GM18909 (cell line): ENCODE results near the gene RAB6C.
"Not testable (repeated sequence)": the region's sequence is repeated elsewhere in the genome, so short reads cannot be mapped to it uniquely, and the experiment has no call there.

Source experiments
- ATAC-seq: cut with Tn5 transposase; IDR thresholded peaks from one replicate; pipeline ENCODE4 v1.9.1; 2021; ENCODE audit warnings: mild to moderate bottlenecking; ENCODE audit not compliant: unreplicated experiment, poor library complexity

Gene RAB6C

DNA sequence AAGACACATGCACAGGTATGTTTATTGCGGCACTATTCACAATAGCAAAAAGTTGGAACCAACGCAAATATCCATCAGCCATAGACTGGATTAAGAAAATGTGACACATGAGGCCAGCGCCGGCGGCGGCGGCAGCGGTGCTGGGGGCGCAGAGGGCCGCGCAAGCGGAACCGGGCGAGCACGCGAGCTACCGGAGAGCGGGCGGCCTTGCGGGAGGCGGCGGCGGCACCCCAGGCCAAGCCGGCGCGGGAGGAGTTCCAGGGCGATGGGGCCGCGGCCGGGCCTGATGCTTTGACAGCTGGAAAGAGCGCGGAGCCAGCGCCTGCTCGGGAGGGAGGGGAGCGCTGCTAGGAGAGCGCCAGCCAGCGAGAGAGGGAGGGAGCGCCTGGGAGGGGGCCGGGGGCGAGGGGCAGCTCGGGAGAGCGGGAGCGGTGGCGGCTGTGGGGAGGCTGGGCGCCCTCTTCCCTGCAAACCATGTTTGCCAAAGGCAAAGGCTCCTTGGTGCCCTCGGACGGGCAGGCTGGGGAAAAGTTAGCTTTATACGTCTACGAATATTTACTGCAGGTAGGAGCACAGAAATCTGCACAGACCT, 13.0 kb downstream of the RAB6C start:
- not testable (repeated sequence) for ATAC-seq

DNA sequence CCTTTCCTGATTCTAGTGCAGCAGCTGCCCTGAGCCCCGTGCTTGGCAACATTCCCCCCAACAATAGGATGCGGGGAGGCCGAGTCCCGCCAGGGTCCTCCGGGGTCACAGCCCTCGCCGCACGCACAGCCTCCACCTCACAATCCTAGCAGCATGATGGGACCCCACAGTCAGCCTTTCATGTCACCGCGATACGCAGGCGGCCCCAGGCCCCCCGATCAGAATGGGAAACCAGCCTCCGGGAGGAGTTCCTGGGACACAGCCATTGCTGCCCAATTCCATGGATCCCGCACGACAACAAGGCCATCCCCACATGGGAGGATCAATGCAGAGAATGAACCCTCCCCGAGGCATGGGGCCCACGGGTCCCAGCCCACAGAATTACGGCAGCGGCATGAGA, 13.7 kb downstream of the RAB6C start:
- ATAC-seq, result not testable (repeated sequence)

DNA sequence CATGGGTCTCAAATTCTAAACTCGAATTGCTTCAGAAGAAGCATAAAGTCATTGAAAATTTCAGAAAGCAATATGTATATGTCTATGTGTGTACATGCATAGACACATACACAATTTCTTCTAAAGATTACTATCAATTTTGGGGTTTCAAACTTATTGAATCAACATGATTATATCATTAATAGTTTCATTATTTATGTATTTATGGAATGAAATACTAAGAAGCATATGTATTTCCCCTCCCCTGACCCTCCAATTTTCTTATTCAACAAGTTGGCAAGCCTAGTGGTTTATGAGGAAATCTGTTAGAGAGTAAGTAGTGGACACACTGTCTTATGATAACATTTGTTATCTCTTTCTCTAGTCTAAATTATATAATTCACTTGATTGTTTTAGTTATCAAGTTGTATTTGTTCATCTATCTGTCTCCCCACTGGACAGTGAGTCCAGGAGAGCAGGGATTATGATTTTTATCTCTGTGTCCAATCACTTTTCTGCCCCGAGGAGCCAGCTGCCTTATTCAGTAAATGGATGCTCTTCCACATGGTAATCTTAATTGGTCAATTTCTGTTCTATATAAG, 17.3 kb downstream of the RAB6C start:
- ATAC-seq, result not testable (repeated sequence)

DNA sequence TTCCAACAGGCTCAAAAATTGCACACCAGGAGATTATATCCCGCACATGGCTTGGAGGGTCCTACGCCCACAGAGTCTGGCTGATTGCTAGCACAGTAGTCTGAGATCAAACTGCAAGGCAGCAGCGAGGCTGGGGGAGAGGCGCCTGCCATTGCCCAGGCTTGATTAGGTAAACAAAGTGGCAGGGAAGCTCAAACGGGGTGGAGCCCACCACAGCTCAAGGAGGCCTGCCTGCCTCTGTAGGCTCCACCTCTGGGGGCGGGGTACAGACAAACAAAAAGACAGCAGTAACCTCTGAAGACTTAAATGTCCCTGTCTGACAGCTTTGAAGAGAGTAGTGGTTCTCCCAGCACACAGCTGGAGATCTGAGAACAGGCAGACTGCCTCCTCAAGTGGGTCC, 19.3 kb downstream of the RAB6C start:
- ATAC-seq, result not testable (repeated sequence)

DNA sequence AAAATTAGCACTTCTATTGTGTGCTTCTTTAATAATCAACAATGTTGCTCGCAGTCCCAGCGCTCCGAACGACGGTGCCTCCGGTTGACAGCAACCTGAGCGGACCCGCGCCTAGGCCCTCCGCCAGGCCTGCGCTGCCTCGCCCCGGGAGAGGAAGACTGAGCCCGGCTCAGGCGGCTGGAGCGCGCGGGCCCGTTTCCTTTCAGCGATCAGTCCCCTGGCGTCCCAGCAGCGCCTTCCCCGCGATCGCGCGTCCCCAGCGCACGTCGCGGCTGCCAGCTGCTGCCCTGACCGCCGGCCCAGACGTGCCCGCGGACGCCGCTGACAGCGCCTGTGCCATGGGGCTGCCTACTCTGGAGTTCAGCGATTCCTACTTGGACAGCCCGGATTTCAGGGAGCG, 26.4 kb downstream of the RAB6C start:
- not testable (repeated sequence) for ATAC-seq

DNA sequence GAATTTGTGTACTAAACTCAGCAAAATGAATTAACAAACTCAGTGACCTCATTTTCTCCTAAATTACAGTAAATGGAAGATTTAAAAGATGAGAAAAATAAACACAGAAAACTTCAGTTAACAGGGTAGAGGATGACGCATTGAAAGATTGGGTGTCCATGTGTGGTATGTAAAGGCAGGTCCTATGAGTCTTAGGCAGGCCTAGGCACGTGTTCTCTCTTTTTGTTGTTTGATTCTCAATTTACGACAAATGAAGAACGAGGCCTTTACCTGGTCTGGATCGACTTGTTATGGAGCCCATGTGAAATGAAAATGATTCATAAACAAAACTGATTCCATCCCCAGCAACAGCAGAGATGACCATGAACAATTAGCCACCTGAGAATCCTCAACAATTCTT, 37.2 kb downstream of the RAB6C start:
- ATAC-seq, result not testable (repeated sequence)

DNA sequence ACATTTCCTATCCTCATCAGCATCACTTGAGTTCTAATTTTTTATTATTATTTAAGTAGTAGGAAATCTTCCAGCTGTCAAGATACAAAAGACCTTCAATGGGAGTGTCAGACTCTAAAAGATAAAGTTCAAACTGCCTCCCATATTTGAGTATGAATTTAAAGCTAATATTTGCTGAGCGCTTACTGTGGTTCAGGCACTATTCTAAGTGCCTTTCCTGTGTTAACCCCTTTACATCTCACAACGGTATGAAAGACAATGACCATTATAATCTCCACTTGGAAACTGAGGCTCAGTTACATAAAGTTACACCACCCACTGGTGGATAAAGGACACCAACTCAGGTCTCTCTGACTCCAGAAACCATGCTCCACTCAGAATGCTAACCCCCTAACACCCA, 39.9 kb downstream of the RAB6C start:
- ATAC-seq, result no peak

DNA sequence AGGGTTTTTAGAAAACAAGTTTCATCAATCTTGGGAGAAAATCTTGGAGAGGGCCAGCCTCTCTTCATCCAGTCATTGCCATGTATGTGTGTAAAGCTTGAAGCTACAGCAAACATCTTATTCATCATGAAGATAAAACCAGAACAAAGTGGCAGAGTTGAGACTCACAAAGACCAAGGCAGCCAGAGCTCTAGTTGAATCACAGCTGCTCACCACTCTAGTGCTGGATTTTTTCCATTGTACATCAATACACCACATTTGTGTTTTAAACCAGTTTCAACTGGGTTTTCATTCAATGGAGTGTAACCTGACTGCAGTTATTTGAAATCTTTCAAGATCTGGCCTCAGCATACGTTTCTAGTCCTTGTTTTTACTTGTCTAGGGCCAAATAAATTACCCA, 40.6 kb downstream of the RAB6C start:
- not testable (repeated sequence) for ATAC-seq

DNA sequence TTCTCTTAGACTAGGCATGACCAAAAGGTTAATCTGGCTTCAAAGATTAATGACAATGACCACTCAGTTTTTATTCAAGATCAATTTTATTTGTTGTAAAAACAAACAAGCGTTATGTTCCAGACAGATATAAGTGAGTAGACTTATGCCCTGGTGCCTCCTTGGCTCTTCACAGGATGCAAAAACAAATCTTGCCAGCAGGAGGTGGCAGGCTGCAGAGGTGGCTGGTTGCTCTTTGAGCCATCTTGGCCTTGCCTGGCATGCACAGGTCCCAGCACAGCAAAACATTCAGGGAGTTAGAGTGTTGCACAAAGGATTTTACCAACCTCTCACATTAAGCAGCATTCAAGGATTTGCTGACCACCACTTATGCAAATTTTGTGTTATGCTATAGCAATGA, 46.5 kb downstream of the RAB6C start:
- ATAC-seq, result not testable (repeated sequence)
